GM19397 (cell line): Measurements from ENCODE around the gene RASSF6.
"Not testable (repeated sequence)": the region's sequence is repeated elsewhere in the genome, so short reads cannot be mapped to it uniquely, and the experiment has no call there.

ENCODE experiments used
- ATAC-seq: cut with Tn5 transposase; IDR thresholded peaks from one replicate; pipeline ENCODE4 v1.9.1; 2021; ENCODE audit warnings: mild to moderate bottlenecking, moderate library complexity; ENCODE audit not compliant: unreplicated experiment

Gene RASSF6

GRCh38 chr4:73613130-73613529 lies 7.1 kb downstream of the RASSF6 start:
- no peak for ATAC-seq

- ATAC-seq, result no peak
Observed at GRCh38 chr4:73612032-73612431, 8.2 kb downstream of the RASSF6 start.

GRCh38 chr4:73609706-73610105 lies 10.5 kb downstream of the RASSF6 start:
- no peak for ATAC-seq

GRCh38 chr4:73608689-73609594 lies 11.3 kb downstream of the RASSF6 start:
- ATAC-seq, result no peak

- peak; percentile 35 for ATAC-seq
Observed at GRCh38 chr4:73607375-73608033, 12.7 kb downstream of the RASSF6 start.

GRCh38 chr4:73606465-73606974 lies 13.7 kb downstream of the RASSF6 start:
- ATAC-seq, result peak; percentile 71

GRCh38 chr4:73603854-73604584 lies 16.2 kb downstream of the RASSF6 start:
- ATAC-seq, result no peak

GRCh38 chr4:73603271-73603710 lies 16.9 kb downstream of the RASSF6 start:
- ATAC-seq, result peak; percentile 28

GRCh38 chr4:73600954-73601353 lies 19.3 kb downstream of the RASSF6 start:
- no peak for ATAC-seq

- no peak for ATAC-seq
Observed at GRCh38 chr4:73599182-73599581, 21.1 kb downstream of the RASSF6 start.

- ATAC-seq, result no peak
Observed at GRCh38 chr4:73597594-73597993, 22.6 kb downstream of the RASSF6 start.

- ATAC-seq, result not testable (repeated sequence)
Observed at GRCh38 chr4:73597183-73597582, 23.1 kb downstream of the RASSF6 start.

GRCh38 chr4:73596001-73596400 lies 24.2 kb downstream of the RASSF6 start:
- no peak for ATAC-seq

GRCh38 chr4:73593631-73594241 lies 26.5 kb downstream of the RASSF6 start:
- no peak for ATAC-seq

GRCh38 chr4:73589887-73590801 lies 30.1 kb downstream of the RASSF6 start:
- peak; percentile 87 for ATAC-seq

GRCh38 chr4:73589261-73589847 lies 30.9 kb downstream of the RASSF6 start:
- ATAC-seq, result peak; percentile 21

GRCh38 chr4:73588613-73589012 lies 31.6 kb downstream of the RASSF6 start:
- no peak for ATAC-seq

- no peak for ATAC-seq
Observed at GRCh38 chr4:73586666-73587065, 33.6 kb downstream of the RASSF6 start.

GRCh38 chr4:73586040-73586439 lies 34.2 kb downstream of the RASSF6 start:
- no peak for ATAC-seq
